Measurements from ENCODE around the gene ITIH1. TPM values are rescaled to one million over a fixed set of nuclear protein-coding genes. Genes with fewer than 3 reads are reported as not detected.

ITIH1 gene
- polyA plus RNA-seq, 3 donors, result 0.35 to 0.48 TPM; not detected in 1

DNA sequence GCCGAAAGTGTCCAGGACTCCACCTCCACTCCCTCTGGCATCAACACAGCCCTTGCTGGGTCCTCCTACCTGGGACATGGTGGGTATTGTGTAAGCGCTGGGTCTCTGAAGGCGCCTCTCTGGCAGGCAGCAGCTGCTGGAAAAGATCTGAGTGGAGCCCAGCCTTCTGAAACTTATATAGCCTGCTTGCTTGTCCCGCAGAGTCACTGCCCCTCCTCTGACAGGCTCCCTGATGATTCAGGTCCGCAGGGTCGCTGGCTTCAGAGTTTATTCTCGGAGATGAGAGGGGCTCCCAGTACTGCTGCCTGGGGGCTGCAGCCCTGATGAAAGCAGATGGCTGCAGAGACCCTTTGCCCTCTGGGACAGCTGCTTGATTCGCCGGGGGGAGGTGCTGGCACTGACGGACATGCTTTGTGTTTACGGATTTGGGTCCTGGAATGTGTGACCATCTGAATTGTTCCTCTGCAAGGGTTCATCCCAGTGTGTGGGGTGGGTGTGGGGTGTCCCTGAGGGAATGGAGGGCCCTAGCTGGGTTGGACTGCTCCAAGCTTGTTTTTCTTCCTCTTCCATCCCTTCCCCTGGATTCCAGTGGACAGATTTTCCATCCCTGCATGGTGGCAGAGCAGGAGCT lies 57.6 kb downstream of the ITIH1 start, which contains the start of gene MUSTN1:
Gene MUSTN1 (minus strand): TSS at position 149 of the 631 bp plus-strand sequence. CDS start 71 bp downstream, at position 78.
- no peak for DNase-seq (ENCODE audit: low read depth in 3 of 3, low spot score in 2 of 3)

DNA sequence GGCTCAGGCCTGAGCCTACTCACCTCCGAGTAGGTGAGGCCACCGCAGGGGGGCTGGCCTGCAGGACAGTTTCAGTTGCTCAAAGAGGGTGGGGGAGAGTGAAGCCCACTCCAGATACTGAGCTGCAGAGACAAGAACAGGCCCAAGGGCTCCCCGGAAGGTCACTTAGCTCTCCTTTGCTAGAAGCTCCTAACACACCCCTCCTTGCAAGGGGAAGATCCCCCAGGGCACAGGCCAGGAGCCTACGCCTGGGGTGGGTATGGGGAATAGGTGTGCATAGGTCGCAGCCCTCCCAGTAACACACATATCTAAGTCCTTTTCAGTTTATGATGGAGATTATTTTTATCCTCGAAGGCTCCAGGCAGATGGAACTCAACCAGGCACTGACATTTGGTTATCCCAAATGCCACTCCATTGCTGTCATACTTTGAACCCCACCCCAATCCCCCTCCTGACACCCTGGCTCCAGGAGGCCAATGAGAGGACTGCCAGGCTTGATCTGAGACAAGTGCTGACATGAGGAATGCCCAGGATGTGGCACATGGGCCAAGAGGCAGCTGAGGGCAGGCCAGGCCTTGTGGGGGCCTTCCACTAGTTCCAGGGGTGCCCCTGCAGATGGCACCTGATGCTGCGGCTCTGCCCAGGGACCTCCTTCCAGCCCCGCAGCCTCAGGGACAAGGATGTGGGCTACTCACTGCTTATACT lies 58.5 kb downstream of the ITIH1 start:
- DNase-seq (ENCODE audit: low read depth in 3 of 3, low spot score in 2 of 3), result no peak

DNA sequence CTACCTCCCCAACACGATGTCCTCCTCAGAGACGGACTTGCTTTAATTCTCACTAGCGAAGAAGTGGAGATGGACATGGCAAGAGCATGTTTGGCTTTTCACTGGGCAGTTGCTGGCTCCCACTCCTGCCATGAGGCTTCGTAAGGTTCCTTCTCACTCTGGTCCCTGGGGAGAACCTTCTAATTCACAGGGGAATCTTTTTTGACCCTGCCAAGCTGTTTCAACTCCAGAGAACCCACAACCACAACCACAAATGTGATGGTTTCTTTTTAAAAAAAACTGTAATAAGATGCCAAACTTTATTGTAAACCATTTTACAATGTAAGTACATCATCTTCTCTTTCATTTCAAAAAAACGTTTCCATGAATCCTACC lies 59.1 kb downstream of the ITIH1 start:
- no peak for DNase-seq (ENCODE audit: low read depth in 3 of 3, low spot score in 2 of 3)

DNA sequence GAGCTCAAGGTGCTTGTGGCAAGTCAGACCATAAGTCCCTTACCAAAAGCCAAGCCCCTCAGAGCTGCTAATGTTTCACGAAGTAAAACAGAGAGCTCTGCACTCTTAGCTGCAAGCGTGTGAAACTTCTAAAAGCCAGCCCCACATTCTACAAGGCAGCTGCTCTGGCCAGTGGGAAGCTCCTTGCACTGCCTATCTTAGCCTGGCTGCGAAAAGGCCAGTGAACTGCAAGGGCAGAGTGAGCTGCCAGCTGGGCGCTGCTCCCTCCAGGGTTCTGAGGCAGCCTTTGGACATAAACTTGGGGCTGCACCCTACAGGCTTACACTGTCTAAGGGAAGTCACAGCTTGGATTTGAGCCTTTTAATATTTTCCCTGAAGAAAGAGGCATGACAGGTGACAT lies 59.6 kb downstream of the ITIH1 start:
- DNase-seq (ENCODE audit: low read depth in 3 of 3, low spot score in 2 of 3), result no peak

DNA sequence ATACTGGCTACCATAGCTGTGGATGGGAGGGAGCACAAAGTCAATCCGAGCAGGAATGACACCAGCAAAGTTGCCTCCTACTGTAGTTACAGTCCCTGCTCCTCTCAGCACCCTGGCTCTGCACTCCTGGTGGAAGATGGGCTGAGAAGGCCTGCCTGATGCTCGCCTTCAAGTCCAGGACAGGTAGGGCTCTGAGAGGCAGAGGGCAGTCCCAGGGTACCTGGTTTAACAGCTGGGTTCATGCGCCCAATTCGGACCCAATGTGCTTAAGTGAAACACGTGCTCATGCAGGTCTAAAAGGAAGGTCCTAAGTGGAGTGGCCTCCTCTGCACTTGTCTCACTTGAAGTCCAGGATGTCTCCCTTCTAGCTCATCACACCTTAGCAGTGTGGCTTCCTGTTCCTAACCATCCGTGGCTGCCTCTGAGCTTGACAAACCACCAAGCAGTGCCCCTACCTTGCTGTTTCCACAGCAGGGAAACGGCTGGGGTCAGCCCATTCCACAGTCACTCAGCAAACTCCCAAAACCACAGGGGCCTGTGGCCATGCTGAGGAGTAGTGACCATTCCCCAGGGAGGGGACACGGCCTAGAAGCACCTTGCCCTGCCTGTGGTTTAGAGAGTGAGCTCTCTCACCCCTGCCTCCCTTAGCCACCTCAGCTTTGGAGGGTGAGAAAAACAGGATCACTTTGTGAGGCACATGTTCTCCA lies 61.3 kb downstream of the ITIH1 start:
- DNase-seq (ENCODE audit: low read depth in 3 of 3, low spot score in 2 of 3), result no peak

DNA sequence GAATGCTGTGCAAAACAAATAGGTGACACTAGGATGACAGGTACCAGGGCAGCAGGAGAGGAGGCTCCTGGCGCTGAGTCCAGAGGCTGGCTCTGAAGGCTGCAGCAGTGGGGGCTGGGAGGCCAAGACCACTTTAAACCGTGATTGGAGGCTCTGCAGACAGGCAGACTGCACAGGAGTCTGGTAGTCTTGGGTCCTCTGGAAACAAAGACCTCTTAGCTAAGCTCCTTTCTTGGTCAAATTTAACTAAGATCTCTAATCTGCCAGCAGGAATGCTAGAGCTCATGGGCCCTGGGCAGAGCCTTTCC lies 61.8 kb downstream of the ITIH1 start:
- DNase-seq (ENCODE audit: low read depth in 3 of 3, low spot score in 2 of 3), result no peak

- DNase-seq (ENCODE audit: low read depth in 3 of 3, low spot score in 2 of 3), result no peak
Measured at GRCh38 chr3:52839892-52840545, 62.6 kb downstream of the ITIH1 start.

GRCh38 chr3:52841211-52841980 lies 64.0 kb downstream of the ITIH1 start:
- DNase-seq (ENCODE audit: low read depth in 3 of 3, low spot score in 2 of 3), result no peak

Other genes starting within 250 kb of the ITIH1 start
- gene NT5DC2, start 243.7 kb upstream of the ITIH1 start, polyA plus RNA-seq (ENCODE audit: insufficient read length in 3 of 3), result 100 to 1,000 TPM; 142 to 162 (median 158) TPM
- 10 to 100 TPM; 15.2 to 17.2 (median 15.2) TPM for gene UQCC5, start 241.0 kb upstream of the ITIH1 start, polyA plus RNA-seq (ENCODE audit: insufficient read length in 3 of 3)
- gene PBRM1, start 91.7 kb upstream of the ITIH1 start, polyA plus RNA-seq (ENCODE audit: insufficient read length in 3 of 3), result 10 to 100 TPM; 56.4 to 63.4 (median 58.7) TPM
- gene GNL3, start 91.6 kb upstream of the ITIH1 start, polyA plus RNA-seq (ENCODE audit: insufficient read length in 3 of 3), result 100 to 1,000 TPM in 1 of 3 donors, 10 to 100 TPM in 2; 95.2 to 107 (median 98.3) TPM
- 100 to 1,000 TPM; 140 to 150 (median 147) TPM for gene GLT8D1, start 71.8 kb upstream of the ITIH1 start, polyA plus RNA-seq (ENCODE audit: insufficient read length in 3 of 3)
- gene SPCS1, start 71.5 kb upstream of the ITIH1 start, polyA plus RNA-seq (ENCODE audit: insufficient read length in 3 of 3), result 100 to 1,000 TPM; 166 to 171 (median 169) TPM
- 10 to 100 TPM; 24.2 to 28.7 (median 27.3) TPM for gene NEK4, start 6.7 kb upstream of the ITIH1 start, polyA plus RNA-seq (ENCODE audit: insufficient read length in 3 of 3)
- gene ITIH3, start 17.2 kb downstream of the ITIH1 start, polyA plus RNA-seq (ENCODE audit: insufficient read length in 3 of 3), result 1 to 10 TPM; 4.1 to 6.0 (median 5.1) TPM
- 1 to 10 TPM; 4.3 to 7.0 (median 5.2) TPM for gene ITIH4, start 53.1 kb downstream of the ITIH1 start, polyA plus RNA-seq (ENCODE audit: insufficient read length in 3 of 3)
- gene MUSTN1, start 57.4 kb downstream of the ITIH1 start, polyA plus RNA-seq (ENCODE audit: insufficient read length in 3 of 3), result under 1 TPM in 2 of 3 donors, not detected in 1; 0.22 to 0.45 TPM
- 10 to 100 TPM; 14.7 to 15.8 (median 15.2) TPM for gene STIMATE, start 119.9 kb downstream of the ITIH1 start, polyA plus RNA-seq (ENCODE audit: insufficient read length in 3 of 3)

All from right renal cortex interstitium (tissue), 3 donors.